Natural killer cell (primary cell): ENCODE results near the gene MICOS13. TPM values are rescaled to one million over a fixed set of nuclear protein-coding genes. Genes with fewer than 3 reads are reported as not detected.

ENCODE experiments used
- ATAC-seq, 3 donors: fragments of 150-1000 bp in 2 of 3; fragments of 200-7000 bp in 1 of 3; cut with Tn5 transposase; 1 replicate in 1 of 3; 2 replicates in 2 of 3; pipeline ENCODE4 v1.10.0; 2021; ENCODE audit warnings: mild to moderate bottlenecking in 2 of 3, moderate library complexity in 2 of 3
- DNase-seq, 2 donors: peaks; one replicate each; pipeline versions ENCODE4 v3.0.0 to v3.0.0-alpha.2; 2013 to 2021; ENCODE audit warnings: mixed read lengths in 1 of 2
- H3K27ac ChIP-seq: one replicate; pipeline ENCODE4 v1.5.1; 2013; ENCODE audit warnings: mild to moderate bottlenecking, low read length
- H3K27me3 ChIP-seq: one replicate; pipeline ENCODE4 v1.6.1; 2013; ENCODE audit warnings: low read length; ENCODE audit not compliant: control insufficient read depth, insufficient read depth
- H3K36me3 ChIP-seq: one replicate; pipeline ENCODE4 v1.6.1; 2013; ENCODE audit warnings: low read length; ENCODE audit not compliant: control insufficient read depth, insufficient read depth
- H3K4me1 ChIP-seq: one replicate; pipeline ENCODE4 v1.6.1; 2013; ENCODE audit warnings: low read length; ENCODE audit not compliant: control insufficient read depth, insufficient read depth
- H3K4me3 ChIP-seq: one replicate; pipeline ENCODE4 v1.5.1; 2013; ENCODE audit warnings: low read length
- H3K9me3 ChIP-seq: one replicate; pipeline ENCODE4 v1.6.1; 2013; ENCODE audit warnings: low read length; ENCODE audit not compliant: control insufficient read depth, insufficient read depth
- H3K27ac Mint-ChIP-seq, 2 donors: one replicate each; pipeline ENCODE4 v1.8.0; 2022; ENCODE audit warnings: mild to moderate bottlenecking in 2 of 2, mixed read lengths in 2 of 2, moderate library complexity in 1 of 2
- H3K27me3 Mint-ChIP-seq, 2 donors: one replicate each; pipeline ENCODE4 v1.8.0; 2022; ENCODE audit warnings: low read depth in 2 of 2, mixed read lengths in 2 of 2
- H3K36me3 Mint-ChIP-seq: one replicate; pipeline ENCODE4 v1.8.0; 2022; ENCODE audit warnings: mixed read lengths
- H3K4me1 Mint-ChIP-seq, 2 donors: one replicate each; pipeline ENCODE4 v1.8.0; 2022; ENCODE audit warnings: mixed read lengths in 2 of 2
- H3K4me3 Mint-ChIP-seq: one replicate; pipeline ENCODE4 v1.8.0; 2022; ENCODE audit warnings: mild to moderate bottlenecking, moderate library complexity, mixed read lengths
- H3K9me3 Mint-ChIP-seq, 2 donors: one replicate each; pipeline ENCODE4 v1.8.0; 2022; ENCODE audit warnings: mixed read lengths in 2 of 2
- WGBS: methylation state at CpG from one replicate; pipeline ENCODE4 v1.1.7; 2013; ENCODE audit warnings: missing lambda C conversion rate; ENCODE audit not compliant: insufficient coverage; 5-methylcytosine and 5-hydroxymethylcytosine counted together
- intact Hi-C: fragments of 100-400 bp; cut with micrococcal nuclease; formaldehyde crosslinking; loops from one replicate; pipeline ENCODE4 v1.14.2; 2022
- total RNA-seq, 4 donors: library from RNA; stranded (reverse); fragments of 120-200 nt in 1 of 4; gene quantifications; one replicate each; pipeline versions ENCODE4 v1.2.3 to v1.2.4, GENCODE V29; 2013 to 2022
- TF ChIP-seq, protein P1 (sequence below): fragments of 200-600 bp; IDR thresholded peaks from one replicate; pipeline ENCODE4 v1.8.0; 2022; ENCODE audit warnings: antibody characterized with exemption

Gene MICOS13
- total RNA-seq, 3 donors from 2014 or later (not counting 1 experiment from before 2014, with no cell fraction given), result 17.7 to 27.7 (median 25.1) TPM

DNA sequence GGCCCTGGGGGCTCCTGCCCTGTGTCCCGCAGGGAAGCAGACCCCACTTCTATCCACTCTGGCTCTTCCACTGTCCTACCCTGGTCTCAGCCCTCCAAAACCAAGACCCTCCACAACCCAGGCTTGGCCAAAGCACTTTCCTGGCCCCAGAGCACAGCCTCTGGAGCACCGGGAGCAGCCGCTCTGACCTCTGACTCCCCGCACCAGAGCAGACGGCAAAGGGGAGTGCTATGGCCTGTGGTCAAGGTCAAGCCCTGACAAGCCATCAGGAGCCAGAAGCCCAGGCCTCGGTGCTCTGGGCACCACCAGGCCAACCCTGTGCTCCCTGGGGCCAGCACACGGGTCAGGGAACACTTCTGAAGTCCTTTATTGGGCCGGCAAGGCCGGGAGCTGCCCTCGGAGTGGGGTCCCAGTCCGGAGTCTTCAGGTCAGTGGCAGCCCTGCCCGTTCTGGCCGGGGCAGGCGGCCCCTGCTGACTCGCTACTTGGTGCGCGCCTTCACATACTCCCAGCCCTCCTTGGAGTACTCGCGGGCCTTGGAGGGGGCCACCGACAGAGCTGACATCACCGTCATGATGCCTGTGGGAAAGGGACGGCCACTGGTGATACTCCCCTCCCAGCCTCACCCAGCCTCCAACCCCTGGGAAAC, 2.1 kb downstream of the MICOS13 start:
- Mint-ChIP-seq H3K36me3 (no peaks in the 10 kb centered on the region), H3K9me3 (peaks cover 0 to 4% of the 10 kb centered on the region in 2 donors), H3K27ac (no peak overlapping the region), H3K27me3 (no peaks in the 10 kb centered on the region), H3K4me1 (peaks cover 15 to 37% of the 10 kb centered on the region in 2 donors), H3K4me3 (no peak overlapping the region)
- DNase-seq, result no peak
- TF ChIP-seq, protein P1, sequence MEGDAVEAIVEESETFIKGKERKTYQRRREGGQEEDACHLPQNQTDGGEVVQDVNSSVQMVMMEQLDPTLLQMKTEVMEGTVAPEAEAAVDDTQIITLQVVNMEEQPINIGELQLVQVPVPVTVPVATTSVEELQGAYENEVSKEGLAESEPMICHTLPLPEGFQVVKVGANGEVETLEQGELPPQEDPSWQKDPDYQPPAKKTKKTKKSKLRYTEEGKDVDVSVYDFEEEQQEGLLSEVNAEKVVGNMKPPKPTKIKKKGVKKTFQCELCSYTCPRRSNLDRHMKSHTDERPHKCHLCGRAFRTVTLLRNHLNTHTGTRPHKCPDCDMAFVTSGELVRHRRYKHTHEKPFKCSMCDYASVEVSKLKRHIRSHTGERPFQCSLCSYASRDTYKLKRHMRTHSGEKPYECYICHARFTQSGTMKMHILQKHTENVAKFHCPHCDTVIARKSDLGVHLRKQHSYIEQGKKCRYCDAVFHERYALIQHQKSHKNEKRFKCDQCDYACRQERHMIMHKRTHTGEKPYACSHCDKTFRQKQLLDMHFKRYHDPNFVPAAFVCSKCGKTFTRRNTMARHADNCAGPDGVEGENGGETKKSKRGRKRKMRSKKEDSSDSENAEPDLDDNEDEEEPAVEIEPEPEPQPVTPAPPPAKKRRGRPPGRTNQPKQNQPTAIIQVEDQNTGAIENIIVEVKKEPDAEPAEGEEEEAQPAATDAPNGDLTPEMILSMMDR, result no peak
- peaks cover 17% of the 10 kb centered on the region for H3K4me1 ChIP-seq
- no peaks in the 10 kb centered on the region for H3K27me3 ChIP-seq
- H3K36me3 ChIP-seq, result peaks cover 2% of the 10 kb centered on the region
- H3K27ac ChIP-seq, result no peak overlapping the region
- H3K4me3 ChIP-seq, result no peak overlapping the region
- intact Hi-C loops, result no loop called here
- ATAC-seq, result no peak
- H3K9me3 ChIP-seq, result no peaks in the 10 kb centered on the region
- 98% methylated on average over 21 of the region's 22 CpGs for WGBS

DNA sequence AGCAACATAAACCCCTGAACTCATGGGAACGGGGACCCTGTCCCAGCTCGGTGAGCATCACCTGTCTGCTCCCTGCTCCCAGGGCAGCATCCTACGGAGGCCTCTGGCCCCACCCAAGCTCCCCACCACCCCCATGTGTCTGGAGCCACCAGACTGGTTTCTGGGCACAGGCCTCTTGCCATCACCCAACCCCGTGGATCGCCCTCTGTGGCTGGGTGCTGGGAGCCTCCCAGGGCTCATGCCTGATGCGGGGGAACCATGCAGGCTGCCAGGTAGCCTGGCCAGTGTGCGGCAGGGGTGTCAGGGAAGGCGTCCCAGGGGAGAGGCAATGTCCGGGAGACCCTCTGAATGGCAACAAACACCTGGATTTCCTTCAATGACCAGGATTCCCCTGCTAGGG, 2.7 kb downstream of the MICOS13 start:
- no peak for ATAC-seq
- 96% methylated on average over 9 of the region's 9 CpGs for WGBS

DNA sequence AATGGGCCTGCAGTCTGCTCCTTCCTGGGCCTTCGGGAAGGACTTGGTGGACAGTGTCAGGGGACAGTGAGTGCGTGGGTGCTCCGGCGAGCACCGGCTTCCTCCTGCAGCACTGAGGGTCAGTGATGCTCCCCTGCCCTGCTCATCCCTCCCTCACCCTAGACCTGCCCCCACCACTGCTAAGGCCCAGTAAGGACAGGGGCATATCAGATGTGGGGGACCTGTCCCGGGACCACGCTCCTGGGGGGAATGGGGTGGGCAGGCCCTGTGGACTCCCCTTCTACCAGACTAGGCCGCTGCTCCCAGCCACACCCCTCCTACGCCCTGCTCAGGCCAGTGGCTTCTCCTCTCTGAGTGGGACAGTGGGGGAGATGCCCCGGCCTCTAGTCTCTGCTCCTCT, 3.2 kb downstream of the MICOS13 start:
- no peak overlapping the region for H3K4me3 ChIP-seq
- Mint-ChIP-seq H3K9me3 (peaks cover 0 to 4% of the 10 kb centered on the region in 2 donors), H3K36me3 (no peaks in the 10 kb centered on the region), H3K27me3 (no peaks in the 10 kb centered on the region), H3K4me3 (no peak overlapping the region), H3K27ac (no peak overlapping the region), H3K4me1 (peaks cover 15 to 34% of the 10 kb centered on the region in 2 donors)
- no peak for ATAC-seq
- H3K4me1 ChIP-seq, result peaks cover 17% of the 10 kb centered on the region
- intact Hi-C loops, result no loop called here
- H3K9me3 ChIP-seq, result no peaks in the 10 kb centered on the region
- H3K27me3 ChIP-seq, result no peaks in the 10 kb centered on the region
- TF ChIP-seq, protein P1, result no peak
- 96% methylated on average over 10 of the region's 10 CpGs for WGBS
- peaks cover 2% of the 10 kb centered on the region for H3K36me3 ChIP-seq
- H3K27ac ChIP-seq, result no peak overlapping the region
- DNase-seq, result no peak

More for the DNA sequence above, 2.7 kb downstream of the MICOS13 start:
- H3K4me3 Mint-ChIP-seq, result no peak overlapping the region
- Histone ChIP-seq H3K27me3 (no peaks in the 10 kb centered on the region), H3K4me1 (peaks cover 17% of the 10 kb centered on the region), H3K4me3 (no peak overlapping the region), H3K27ac (no peak overlapping the region), H3K36me3 (peaks cover 2% of the 10 kb centered on the region), H3K9me3 (no peaks in the 10 kb centered on the region)
- H3K27me3 Mint-ChIP-seq, result no peaks in the 10 kb centered on the region
- H3K9me3 Mint-ChIP-seq, result peaks cover 0 to 4% of the 10 kb centered on the region in 2 donors
- DNase-seq, result no peak
- intact Hi-C loops, result no loop called here
- no peak overlapping the region for H3K27ac Mint-ChIP-seq
- TF ChIP-seq, protein P1, result no peak
- H3K36me3 Mint-ChIP-seq, result no peaks in the 10 kb centered on the region
- H3K4me1 Mint-ChIP-seq, result peaks cover 15 to 37% of the 10 kb centered on the region in 2 donors

DNA sequence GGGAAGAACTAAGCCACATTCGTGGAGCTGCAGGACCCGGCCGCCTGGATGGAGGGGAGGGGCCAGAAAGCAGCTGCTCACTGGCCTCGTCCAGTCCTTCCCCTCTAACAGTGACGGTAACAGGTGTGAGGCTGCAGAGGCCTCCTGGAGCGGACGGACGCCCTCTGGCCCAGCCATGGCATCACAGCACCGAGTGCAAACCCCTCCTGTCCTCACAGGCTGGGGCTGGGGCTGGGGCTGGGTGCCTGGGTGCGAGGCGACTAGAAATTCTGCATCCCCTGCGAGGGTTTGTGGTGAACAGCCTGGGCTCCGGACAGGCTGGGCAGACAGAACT, 3.6 kb downstream of the MICOS13 start:
- H3K4me3 ChIP-seq, result no peak overlapping the region
- intact Hi-C loops, result no loop called here
- no peaks in the 10 kb centered on the region for H3K27me3 Mint-ChIP-seq
- no peak for ATAC-seq
- peaks cover 0 to 4% of the 10 kb centered on the region in 2 donors for H3K9me3 Mint-ChIP-seq
- H3K4me1 ChIP-seq, result peaks cover 17% of the 10 kb centered on the region
- H3K4me1 Mint-ChIP-seq, result peaks cover 15 to 30% of the 10 kb centered on the region in 2 donors
- H3K36me3 ChIP-seq, result peaks cover 2% of the 10 kb centered on the region
- no peak for DNase-seq
- H3K9me3 ChIP-seq, result no peaks in the 10 kb centered on the region
- TF ChIP-seq, protein P1, result no peak
- H3K36me3 Mint-ChIP-seq, result no peaks in the 10 kb centered on the region
- H3K27ac ChIP-seq, result no peak overlapping the region
- WGBS, result 88% methylated on average over 13 of the region's 13 CpGs
- no peaks in the 10 kb centered on the region for H3K27me3 ChIP-seq
- no peak overlapping the region for H3K4me3 Mint-ChIP-seq
- peak overlapping the region in 1 of 2 donors; percentile 49 for H3K27ac Mint-ChIP-seq
